GM06990 (cell line): ENCODE results near the gene UPK1A.
"Not testable (repeated sequence)": the region's sequence is repeated elsewhere in the genome, so short reads cannot be mapped to it uniquely, and the experiment has no call there.

Experiments used
- DNase-seq: peaks from one replicate; pipeline ENCODE4 v3.0.0-alpha.2; 2011; ENCODE audit not compliant: insufficient read length; ENCODE audit errors: extremely low read depth
- H3K27me3 ChIP-seq: replicated peaks from 2 replicates; pipeline ENCODE4 v1.6.0; 2011; ENCODE audit warnings: low read length; ENCODE audit not compliant: control insufficient read depth, insufficient read depth
- H3K36me3 ChIP-seq: 2 replicates; pipeline ENCODE4 v1.5.1; 2011; ENCODE audit warnings: low read length; ENCODE audit not compliant: control insufficient read depth, insufficient read depth
- H3K4me3 ChIP-seq: replicated peaks from 2 replicates; pipeline ENCODE4 v1.5.1; 2011; ENCODE audit warnings: low read depth, mild to moderate bottlenecking, control low read depth, low read length
- TF ChIP-seq, protein P1 (sequence below): IDR thresholded peaks from 2 replicates; pipeline ENCODE4 v1.5.1; 2011; ENCODE audit warnings: low read length, control low read depth, mild to moderate bottlenecking, inconsistent platforms; ENCODE audit not compliant: insufficient read depth, poor library complexity, severe bottlenecking

Gene UPK1A

DNA sequence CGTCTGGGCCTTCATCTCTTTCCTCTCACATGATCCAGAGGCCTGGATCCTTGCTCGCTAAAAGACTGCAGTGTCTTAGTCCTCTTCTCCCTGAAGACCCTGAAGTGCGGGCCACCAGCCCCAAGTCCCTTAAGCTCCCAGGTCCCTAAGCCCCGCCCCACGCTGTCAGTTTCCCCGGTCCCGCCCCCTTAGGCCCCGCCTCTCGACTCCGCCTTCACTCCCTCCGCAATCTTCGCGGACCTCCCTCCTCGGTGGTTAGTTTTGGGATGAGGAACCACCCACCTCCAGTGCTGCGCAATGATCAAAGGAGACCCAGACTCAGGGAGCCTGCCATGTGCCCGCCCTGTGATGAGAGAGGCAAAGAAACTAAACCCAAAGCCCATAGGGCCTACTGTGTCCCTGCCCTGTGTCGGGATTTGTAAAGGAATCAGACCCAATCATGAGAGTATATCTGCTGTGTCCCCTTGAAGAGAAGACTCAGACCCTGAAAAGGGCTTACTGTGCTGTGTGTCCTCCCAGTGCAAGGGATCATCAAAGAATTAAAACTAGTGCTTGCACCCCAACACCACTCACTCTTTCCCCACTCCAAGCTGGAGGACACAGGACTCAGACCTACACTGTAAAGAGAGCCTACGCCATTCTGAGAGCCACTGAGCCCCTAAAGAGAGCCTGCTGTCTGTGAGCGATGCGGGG is 21.2 kb upstream of the UPK1A start:
- peak; percentile 70 for DNase-seq
- TF ChIP-seq, protein P1, sequence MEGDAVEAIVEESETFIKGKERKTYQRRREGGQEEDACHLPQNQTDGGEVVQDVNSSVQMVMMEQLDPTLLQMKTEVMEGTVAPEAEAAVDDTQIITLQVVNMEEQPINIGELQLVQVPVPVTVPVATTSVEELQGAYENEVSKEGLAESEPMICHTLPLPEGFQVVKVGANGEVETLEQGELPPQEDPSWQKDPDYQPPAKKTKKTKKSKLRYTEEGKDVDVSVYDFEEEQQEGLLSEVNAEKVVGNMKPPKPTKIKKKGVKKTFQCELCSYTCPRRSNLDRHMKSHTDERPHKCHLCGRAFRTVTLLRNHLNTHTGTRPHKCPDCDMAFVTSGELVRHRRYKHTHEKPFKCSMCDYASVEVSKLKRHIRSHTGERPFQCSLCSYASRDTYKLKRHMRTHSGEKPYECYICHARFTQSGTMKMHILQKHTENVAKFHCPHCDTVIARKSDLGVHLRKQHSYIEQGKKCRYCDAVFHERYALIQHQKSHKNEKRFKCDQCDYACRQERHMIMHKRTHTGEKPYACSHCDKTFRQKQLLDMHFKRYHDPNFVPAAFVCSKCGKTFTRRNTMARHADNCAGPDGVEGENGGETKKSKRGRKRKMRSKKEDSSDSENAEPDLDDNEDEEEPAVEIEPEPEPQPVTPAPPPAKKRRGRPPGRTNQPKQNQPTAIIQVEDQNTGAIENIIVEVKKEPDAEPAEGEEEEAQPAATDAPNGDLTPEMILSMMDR: no peak
- H3K4me3 ChIP-seq: peak overlapping the region; percentile 64
- no peaks in the 10 kb centered on the region for H3K27me3 ChIP-seq
- no peaks in the 10 kb centered on the region; the same call in 1 of the 2 replicates for H3K36me3 ChIP-seq

DNA sequence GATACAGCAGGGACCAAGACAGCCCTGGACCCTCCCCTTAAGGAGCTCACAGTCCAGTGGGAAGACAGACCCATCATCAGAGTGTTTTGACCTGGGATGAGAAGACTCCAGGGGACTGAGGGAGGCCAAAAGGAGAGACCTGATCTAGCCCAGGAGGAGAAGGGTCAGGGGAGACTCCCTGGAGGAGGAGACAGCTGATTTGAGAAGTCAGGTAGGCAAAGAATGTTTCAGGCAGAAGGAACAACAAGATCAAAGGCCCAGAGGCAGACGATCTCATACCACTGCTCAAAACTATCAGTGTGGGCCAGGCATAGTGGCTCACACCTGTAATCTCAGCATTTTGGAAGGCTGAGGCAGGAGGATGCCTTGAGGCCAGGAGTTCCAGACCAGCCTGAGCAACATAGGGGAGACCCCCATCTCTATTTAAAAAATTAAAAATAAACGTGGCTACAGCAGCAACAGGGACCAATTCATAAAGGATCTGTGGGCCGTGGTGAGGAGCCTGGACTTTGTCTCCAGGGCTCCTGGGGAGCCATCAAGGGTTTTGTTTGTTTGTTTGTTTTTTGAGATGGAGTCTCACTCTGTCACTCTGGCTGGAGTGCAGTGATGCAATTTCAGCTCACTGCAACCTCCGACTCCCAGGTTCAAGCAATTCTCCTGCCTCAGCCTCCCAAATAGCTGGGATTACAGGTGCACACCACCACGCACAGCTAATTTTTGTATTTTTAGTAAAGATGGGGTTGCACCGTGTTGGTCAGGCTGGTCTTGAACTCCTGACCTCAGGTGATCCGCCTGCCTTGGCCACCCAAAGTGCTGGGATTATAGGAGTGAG is 20.4 kb upstream of the UPK1A start:
- H3K36me3 ChIP-seq: peaks cover under 1% of the 10 kb centered on the region; the same call in 1 of the 2 replicates
- no peaks in the 10 kb centered on the region for H3K27me3 ChIP-seq
- no peak overlapping the region for H3K4me3 ChIP-seq
- TF ChIP-seq, protein P1: no peak
- no peak for DNase-seq

DNA sequence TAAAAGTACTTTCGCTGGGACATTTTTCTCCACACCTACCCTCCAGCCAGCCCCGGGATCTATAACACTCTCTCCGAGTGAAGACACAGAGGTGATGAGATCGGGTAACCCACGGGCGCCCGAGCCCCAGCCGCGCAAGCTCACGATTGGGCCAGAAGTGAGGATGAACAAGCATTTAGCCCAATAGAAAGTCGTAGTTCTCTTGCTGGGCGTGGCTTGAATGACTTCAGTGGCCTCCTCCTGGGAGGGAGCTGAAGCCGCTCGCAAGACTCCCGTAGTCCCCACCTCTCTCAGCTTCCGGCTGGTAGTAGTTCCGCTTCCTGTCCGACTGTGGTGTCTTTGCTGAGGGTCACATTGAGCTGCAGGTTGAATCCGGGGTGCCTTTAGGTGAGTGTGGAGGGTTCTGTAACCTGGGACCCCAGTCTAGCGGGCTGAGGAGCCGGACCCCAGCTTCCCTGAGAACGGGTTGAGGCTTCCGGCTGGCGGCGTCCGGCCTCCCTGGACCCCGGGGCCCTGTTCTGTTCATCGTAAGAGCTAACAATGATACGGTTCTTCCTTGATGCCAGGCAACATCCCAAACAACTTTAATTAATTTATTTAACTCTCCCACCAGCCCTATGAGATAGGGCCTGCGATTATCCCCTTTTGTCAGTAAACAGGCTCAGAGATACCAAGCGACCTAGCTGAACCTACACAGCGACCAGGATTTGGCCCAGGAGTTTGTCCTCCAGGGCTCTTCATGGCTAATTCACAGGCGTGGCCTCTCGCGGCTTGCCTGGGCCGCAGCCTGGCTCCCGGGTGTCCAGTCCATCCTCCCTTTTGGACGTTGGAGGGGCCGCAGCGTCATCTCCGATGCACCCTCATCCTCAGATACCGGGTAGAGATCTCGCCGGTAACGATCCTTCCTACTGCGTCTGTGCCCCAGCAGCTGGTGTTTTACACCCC is 18.0 kb upstream of the UPK1A start, which contains the start of gene COX6B1:
COX6B1 (plus strand) TSS at position 307 of the 945 bp plus-strand sequence. CDS start 2,921 bp downstream, outside the sequence.
- DNase-seq: peak; percentile 89
- Histone ChIP-seq H3K36me3 (peaks cover 5% of the 10 kb centered on the region), H3K27me3 (no peaks in the 10 kb centered on the region), H3K4me3 (peak within 1 kb of the TSS; percentile 67)
- TF ChIP-seq, protein P1: no peak

DNA sequence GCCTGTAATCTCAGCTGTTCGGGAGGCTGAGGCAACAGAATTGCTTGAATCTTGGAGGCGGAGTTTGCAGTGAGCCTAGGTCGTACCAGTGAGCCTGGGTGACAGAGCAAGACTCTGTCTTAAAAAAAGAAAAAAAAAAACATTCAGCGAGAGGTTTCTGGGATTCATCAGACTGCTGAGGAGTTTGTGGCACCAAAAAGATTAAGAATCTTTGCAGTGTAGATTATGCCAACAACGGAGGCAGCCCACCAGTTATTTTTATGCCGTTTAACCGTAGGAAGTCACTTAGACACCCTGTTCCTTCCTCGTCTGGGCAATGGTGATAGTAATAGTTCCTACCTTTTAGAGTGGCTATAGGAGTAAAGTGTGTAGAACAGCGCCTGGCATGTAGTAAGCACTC is 15.7 kb upstream of the UPK1A start:
- Histone ChIP-seq H3K27me3 (no peaks in the 10 kb centered on the region), H3K36me3 (peaks cover 11% of the 10 kb centered on the region), H3K4me3 (no peak overlapping the region)
- DNase-seq: no peak
- TF ChIP-seq, protein P1: no peak

DNA sequence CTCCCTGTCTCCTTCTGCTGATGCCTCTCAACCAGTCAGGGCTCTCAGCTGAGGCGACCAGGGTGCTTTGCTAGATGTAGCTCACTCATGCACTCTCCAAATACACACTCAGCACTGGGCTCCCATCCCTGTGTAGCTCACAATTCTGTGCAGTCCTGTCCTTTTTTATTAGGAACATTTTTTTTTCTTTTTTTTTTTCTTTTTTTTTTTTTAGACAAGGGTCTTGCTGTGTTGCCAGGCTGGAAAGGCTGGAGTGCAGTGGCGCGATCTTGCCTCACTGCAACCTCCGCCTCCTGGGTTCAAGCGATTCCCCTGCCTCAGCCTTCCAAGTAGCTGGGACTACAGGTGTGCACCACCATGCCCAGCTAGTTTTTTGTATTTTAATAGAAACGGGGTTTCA is 11.5 kb upstream of the UPK1A start:
- not testable (repeated sequence) for DNase-seq, H3K27me3 ChIP-seq, H3K4me3 ChIP-seq
- peaks cover 21% of the 10 kb centered on the region for H3K36me3 ChIP-seq
